ENCODE measurements around the gene DNAJA2.

GRCh38 chr16:47016700-47017133 lies 43.2 kb upstream of the DNAJA2 start:
- TF ChIP-seq CTCF (IDR thresholded peaks at IDR 0.05; ENCODE audit: low read length): no peak
- no peak for TF ChIP-seq EZH2 (IDR thresholded peaks at IDR 0.05; ENCODE audit: borderline replicate concordance, low read length)

Data from OCI-LY1 (cell line).